Measurements from ENCODE around the gene ASTN2. TPM values are rescaled to one million over a fixed set of nuclear protein-coding genes. Genes with fewer than 3 reads are reported as not detected.

Gene ASTN2
- total RNA-seq, 4 donors from 2014 or later = 3.3 to 10.2 (median 6.3) TPM

DNA sequence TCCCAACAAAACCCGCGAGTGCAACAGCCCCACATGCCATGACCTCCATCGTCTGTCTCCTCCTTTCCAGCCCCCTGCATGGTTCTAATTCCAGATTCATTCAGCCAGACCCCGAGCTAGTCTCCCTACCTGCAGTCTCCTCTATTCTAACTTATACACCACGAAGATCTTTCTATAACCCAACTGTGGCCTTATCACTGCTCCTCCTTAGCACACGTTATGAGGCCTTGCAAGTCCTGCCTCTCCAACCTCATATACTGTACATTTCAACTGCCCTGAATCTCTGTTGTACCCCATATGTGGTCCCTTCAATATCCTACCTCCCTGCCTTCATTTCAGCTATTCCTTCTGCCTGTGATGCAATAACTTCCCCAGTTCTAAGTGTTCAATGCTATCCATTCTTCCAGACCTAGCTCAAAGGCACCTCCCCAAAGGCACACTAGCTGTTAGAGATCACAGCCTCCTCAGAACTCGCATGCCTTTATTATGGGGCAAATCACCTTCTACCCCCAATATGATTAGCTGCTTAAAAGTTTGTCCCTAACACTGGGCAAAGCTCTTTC, 942.8 kb downstream of the ASTN2 start:
- Histone ChIP-seq H3K9me3 (peaks cover 0 to 4% (median 0%) of the 10 kb centered on the region in 4 donors), H3K4me3 (no peak overlapping the region), H3K36me3 (no peaks in the 10 kb centered on the region), H3K27me3 (no peaks in the 10 kb centered on the region), H3K4me1 (no peaks in the 10 kb centered on the region), H3K27ac (no peak overlapping the region)
- DNase-seq = no peak
- TF ChIP-seq POLR2A (IDR thresholded peaks at IDR 0.05) = no peak
- TF ChIP-seq, protein P1, sequence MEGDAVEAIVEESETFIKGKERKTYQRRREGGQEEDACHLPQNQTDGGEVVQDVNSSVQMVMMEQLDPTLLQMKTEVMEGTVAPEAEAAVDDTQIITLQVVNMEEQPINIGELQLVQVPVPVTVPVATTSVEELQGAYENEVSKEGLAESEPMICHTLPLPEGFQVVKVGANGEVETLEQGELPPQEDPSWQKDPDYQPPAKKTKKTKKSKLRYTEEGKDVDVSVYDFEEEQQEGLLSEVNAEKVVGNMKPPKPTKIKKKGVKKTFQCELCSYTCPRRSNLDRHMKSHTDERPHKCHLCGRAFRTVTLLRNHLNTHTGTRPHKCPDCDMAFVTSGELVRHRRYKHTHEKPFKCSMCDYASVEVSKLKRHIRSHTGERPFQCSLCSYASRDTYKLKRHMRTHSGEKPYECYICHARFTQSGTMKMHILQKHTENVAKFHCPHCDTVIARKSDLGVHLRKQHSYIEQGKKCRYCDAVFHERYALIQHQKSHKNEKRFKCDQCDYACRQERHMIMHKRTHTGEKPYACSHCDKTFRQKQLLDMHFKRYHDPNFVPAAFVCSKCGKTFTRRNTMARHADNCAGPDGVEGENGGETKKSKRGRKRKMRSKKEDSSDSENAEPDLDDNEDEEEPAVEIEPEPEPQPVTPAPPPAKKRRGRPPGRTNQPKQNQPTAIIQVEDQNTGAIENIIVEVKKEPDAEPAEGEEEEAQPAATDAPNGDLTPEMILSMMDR (IDR thresholded peaks at IDR 0.05) = no peak

DNA sequence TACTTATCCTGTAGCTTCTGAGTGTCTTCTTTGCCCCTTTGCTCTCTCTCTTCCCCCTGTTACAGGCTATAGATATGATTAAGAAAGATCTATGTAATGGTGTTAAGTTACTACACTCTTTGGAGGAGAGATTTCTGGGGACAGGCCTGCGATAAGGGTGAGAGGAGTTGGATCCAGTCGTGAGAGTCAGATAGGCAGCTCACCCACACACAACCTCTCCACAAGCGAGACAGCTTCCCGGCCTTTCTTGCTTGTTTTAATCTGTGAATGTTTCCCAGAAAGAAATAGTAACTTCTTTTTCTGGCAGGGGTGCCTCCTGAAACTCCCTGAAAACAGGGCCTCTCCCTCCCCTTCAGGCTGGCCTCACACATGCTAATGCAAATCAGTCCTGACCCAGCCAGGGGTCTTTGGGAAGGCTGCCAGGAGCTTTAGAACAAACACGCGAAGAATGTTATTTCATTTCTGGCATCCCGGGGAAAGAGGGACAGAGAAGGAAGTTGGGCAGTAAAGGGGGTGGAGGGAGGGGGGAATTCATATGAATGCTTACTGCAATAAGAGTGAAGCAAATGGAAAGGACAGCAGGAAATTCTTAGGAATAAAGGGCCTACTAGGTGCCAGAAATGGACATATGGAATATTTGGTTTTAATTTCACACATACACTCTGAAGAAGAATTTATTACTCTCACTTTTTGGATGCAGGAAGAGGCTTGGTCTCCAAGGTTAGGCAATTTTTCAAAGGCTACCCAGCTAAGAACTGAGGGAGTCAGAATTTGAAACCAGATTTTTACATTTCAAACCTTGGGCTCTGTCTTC, 943.6 kb downstream of the ASTN2 start:
- H3K9me3 ChIP-seq = peaks cover 0 to 4% (median 0%) of the 10 kb centered on the region in 4 donors
- H3K27ac ChIP-seq = no peak overlapping the region
- H3K36me3 ChIP-seq = no peaks in the 10 kb centered on the region
- no peaks in the 10 kb centered on the region for H3K4me1 ChIP-seq
- no peak overlapping the region for H3K4me3 ChIP-seq
- TF ChIP-seq, protein P1 (IDR thresholded peaks at IDR 0.05) = no peak
- no peak for TF ChIP-seq POLR2A (IDR thresholded peaks at IDR 0.05)
- no peaks in the 10 kb centered on the region for H3K27me3 ChIP-seq
- DNase-seq = no peak

DNA sequence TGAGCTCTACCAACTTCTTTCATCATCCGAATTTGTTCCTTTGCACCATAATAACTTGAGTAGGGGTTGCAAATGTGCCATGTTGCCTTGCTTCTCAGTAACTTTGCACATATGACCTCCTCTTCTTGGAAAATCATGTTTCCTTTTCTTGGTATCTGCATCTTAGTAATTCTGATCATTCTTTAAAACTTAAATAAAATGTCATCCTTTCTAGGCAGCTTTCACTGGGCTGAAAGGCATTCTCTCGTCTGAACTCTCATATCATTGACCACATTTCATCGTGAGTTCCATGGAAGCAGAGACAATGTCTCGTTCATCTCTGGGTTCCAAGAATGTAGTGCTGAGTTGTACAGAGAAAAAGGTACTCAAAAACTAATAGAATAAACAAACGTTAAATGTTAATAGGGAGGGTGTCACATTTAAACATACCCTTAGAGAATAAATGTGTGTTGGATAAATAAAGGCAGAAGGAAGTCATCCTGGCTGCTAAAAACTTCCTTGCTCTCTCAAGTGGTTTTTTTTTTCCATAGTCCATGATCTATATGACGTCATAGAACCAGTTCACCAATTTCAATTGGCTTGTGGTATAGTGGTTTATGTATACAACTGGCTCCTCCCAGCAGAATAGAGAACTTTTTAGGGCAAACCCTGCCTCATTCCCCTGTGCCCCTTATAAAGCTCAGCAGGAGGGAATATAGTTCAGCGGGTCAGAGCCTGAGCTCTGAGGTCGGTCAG, 945.9 kb downstream of the ASTN2 start:
- Histone ChIP-seq H3K4me1 (no peaks in the 10 kb centered on the region), H3K9me3 (no peaks in the 10 kb centered on the region), H3K4me3 (no peak overlapping the region), H3K36me3 (no peaks in the 10 kb centered on the region), H3K27ac (no peak overlapping the region), H3K27me3 (no peaks in the 10 kb centered on the region)
- no peak for TF ChIP-seq POLR2A (IDR thresholded peaks at IDR 0.05)
- TF ChIP-seq, protein P1 (IDR thresholded peaks at IDR 0.05) = no peak
- no peak for DNase-seq

DNA sequence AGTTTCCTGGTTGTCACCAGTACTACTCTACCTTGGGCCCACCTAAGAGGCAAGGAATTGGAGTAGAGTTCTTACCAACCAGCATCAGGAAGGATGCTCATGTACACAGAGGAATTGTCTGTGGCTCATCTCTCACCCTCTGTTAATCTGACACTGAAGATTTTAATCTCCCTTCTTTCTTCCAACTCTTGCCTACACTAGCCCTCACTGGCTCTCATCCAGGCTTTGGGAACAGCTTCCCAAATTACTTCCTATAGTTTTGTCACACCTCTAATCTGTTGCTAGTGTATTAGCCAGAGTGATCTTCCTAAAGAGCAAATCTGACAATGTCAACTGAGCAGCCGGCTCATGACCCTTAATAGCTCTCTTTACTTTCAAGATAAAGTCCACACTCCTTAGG, 946.5 kb downstream of the ASTN2 start:
- no peak overlapping the region for H3K27ac ChIP-seq
- H3K4me3 ChIP-seq = no peak overlapping the region
- DNase-seq = no peak
- H3K4me1 ChIP-seq = no peaks in the 10 kb centered on the region
- H3K36me3 ChIP-seq = no peaks in the 10 kb centered on the region
- no peaks in the 10 kb centered on the region for H3K9me3 ChIP-seq
- TF ChIP-seq POLR2A (IDR thresholded peaks at IDR 0.05) = no peak
- TF ChIP-seq, protein P1 (IDR thresholded peaks at IDR 0.05) = no peak
- no peaks in the 10 kb centered on the region for H3K27me3 ChIP-seq

DNA sequence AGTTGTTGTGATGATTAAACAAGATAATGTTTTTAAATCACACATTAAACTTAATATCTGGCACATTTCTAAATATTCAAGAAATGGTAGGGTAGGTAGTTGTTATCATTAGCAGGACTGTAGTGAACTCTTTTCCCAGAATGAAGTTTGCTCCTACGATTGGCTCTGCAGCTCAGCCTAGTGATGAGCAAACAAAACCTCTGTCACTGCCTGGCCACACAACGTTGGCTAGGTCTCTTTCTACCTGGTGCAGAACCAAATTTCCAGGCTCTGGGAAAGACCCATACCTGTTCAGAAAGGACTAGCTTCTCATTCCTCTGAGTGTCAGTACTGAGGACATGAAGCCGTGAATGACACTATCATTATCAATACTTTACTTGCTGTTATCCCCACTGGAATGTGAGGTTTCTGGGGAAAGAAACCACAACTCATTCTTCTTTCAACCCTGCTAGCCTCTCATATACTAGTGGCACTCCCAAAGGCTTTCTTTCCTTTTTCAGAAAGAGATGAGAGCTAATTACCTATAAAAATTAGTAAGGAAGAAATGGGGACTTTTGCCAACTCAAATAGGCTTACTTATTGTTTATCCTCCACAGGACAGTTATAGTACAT, 947.0 kb downstream of the ASTN2 start:
- H3K27ac ChIP-seq = no peak overlapping the region
- H3K9me3 ChIP-seq = no peaks in the 10 kb centered on the region
- no peaks in the 10 kb centered on the region for H3K4me1 ChIP-seq
- H3K27me3 ChIP-seq = no peaks in the 10 kb centered on the region
- no peaks in the 10 kb centered on the region for H3K36me3 ChIP-seq
- H3K4me3 ChIP-seq = no peak overlapping the region
- DNase-seq = no peak
- TF ChIP-seq, protein P1 (IDR thresholded peaks at IDR 0.05) = no peak
- no peak for TF ChIP-seq POLR2A (IDR thresholded peaks at IDR 0.05)

All from Peyer's patch (tissue), 4 donors.